Upper lobe of left lung (tissue), 4 donors: ENCODE data around the gene STX1B.

ENCODE experiments used
- EP300 ChIP-seq, 4 donors: sonication (generic); formaldehyde crosslinking; IDR thresholded peaks; one replicate each; pipeline ENCODE4 v1.5.1; 2017; ENCODE audit warnings: antibody characterized with exemption in 4 of 4, control low read depth in 2 of 4
- POLR2A ChIP-seq, 4 donors: fragments of 450-650 bp; IDR thresholded peaks; one replicate each; pipeline ENCODE4 v1.5.1; 2016 to 2017; ENCODE audit warnings: antibody characterized with exemption in 4 of 4, mild to moderate bottlenecking in 2 of 4
- TF ChIP-seq, protein P1 (sequence below), 6 experiments: fragments of 450-650 bp in 4 of 6; fragments of 200-600 bp in 2 of 6; sonication (generic) in 2 of 6; IDR thresholded peaks; one replicate each; pipeline ENCODE4 v1.5.1; 2016 to 2019; ENCODE audit warnings: antibody characterized with exemption in 6 of 6

DNA sequence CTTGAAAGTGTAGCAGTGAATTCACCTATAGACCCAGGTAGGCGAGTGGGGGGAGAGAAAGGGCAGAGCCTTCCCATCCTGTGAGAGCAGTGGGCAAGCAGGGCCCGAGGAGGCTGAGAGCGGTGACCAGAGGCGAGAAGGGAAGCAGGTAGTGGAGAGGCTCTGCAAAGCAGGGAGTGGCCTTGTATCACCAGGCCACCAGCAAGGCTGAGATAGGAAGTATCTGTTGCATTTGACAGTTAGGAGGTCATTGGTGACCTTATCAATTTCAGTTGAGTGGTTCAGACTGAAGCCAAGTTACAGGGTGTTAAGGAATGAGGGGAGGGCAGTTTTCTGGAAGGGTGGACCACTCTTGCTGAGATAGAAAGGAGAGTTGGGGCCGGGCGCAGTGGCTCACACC is 36.1 kb downstream of the STX1B start:
- TF ChIP-seq, protein P1, sequence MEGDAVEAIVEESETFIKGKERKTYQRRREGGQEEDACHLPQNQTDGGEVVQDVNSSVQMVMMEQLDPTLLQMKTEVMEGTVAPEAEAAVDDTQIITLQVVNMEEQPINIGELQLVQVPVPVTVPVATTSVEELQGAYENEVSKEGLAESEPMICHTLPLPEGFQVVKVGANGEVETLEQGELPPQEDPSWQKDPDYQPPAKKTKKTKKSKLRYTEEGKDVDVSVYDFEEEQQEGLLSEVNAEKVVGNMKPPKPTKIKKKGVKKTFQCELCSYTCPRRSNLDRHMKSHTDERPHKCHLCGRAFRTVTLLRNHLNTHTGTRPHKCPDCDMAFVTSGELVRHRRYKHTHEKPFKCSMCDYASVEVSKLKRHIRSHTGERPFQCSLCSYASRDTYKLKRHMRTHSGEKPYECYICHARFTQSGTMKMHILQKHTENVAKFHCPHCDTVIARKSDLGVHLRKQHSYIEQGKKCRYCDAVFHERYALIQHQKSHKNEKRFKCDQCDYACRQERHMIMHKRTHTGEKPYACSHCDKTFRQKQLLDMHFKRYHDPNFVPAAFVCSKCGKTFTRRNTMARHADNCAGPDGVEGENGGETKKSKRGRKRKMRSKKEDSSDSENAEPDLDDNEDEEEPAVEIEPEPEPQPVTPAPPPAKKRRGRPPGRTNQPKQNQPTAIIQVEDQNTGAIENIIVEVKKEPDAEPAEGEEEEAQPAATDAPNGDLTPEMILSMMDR (IDR thresholded peaks at IDR 0.05) = no peak
- no peak for TF ChIP-seq POLR2A (IDR thresholded peaks at IDR 0.05)
- TF ChIP-seq EP300 (IDR thresholded peaks at IDR 0.05) = no peak
